ENCODE data around the gene PPP3CB.
A peak's percentile ranks its signal among the peaks of the same experiment; 100 is the strongest.
"Not testable (repeated sequence)": the region's sequence is repeated elsewhere in the genome, so short reads cannot be mapped to it uniquely, and the experiment has no call there.

Gene PPP3CB

GRCh38 chr10:73408978-73409521 lies 86.8 kb downstream of the PPP3CB start:
- DNase-seq (ENCODE audit: insufficient read length, low spot score) (no peak), FAIRE-seq (no peak)
- no peak for TF ChIP-seq PAX5 (IDR thresholded peaks at IDR 0.05; ENCODE audit: insufficient read depth, low read length, severe bottlenecking)
- TF ChIP-seq POLR2A (IDR thresholded peaks at IDR 0.05; ENCODE audit: low read depth, low read length) = no peak
- TF ChIP-seq SPI1 (IDR thresholded peaks at IDR 0.05; ENCODE audit: low read depth, low read length) = peak; percentile 52

- TF ChIP-seq POLR2A (IDR thresholded peaks at IDR 0.05; ENCODE audit: low read depth, low read length) (no peak), PAX5 (IDR thresholded peaks at IDR 0.05; ENCODE audit: insufficient read depth, low read length, severe bottlenecking) (no peak), POLR2AphosphoS5 (IDR thresholded peaks at IDR 0.05; ENCODE audit: low read depth, low read length) (no peak), TAF1 (IDR thresholded peaks at IDR 0.05; ENCODE audit: low read depth, low read length) (no peak), SPI1 (IDR thresholded peaks at IDR 0.05; ENCODE audit: low read depth, low read length) (no peak), POU2F2 (IDR thresholded peaks at IDR 0.05; ENCODE audit: low read depth, low read length) (no peak)
- no peak for DNase-seq (ENCODE audit: insufficient read length, low spot score)
- no peak for FAIRE-seq
Observed at GRCh38 chr10:73408061-73408460, 87.8 kb downstream of the PPP3CB start.

- no peak for TF ChIP-seq POU2F2 (IDR thresholded peaks at IDR 0.05; ENCODE audit: low read depth, low read length)
- no peak for TF ChIP-seq POLR2A (IDR thresholded peaks at IDR 0.05; ENCODE audit: low read depth, low read length)
- TF ChIP-seq POLR2AphosphoS5 (IDR thresholded peaks at IDR 0.05; ENCODE audit: low read depth, low read length) = no peak
- no peak for TF ChIP-seq TAF1 (IDR thresholded peaks at IDR 0.05; ENCODE audit: low read depth, low read length)
- no peak for TF ChIP-seq PAX5 (IDR thresholded peaks at IDR 0.05; ENCODE audit: insufficient read depth, low read length, severe bottlenecking)
- no peak for TF ChIP-seq SPI1 (IDR thresholded peaks at IDR 0.05; ENCODE audit: low read depth, low read length)
- no peak for FAIRE-seq
- no peak for DNase-seq (ENCODE audit: insufficient read length, low spot score)
Observed at GRCh38 chr10:73407495-73407894, 88.3 kb downstream of the PPP3CB start.

DNA sequence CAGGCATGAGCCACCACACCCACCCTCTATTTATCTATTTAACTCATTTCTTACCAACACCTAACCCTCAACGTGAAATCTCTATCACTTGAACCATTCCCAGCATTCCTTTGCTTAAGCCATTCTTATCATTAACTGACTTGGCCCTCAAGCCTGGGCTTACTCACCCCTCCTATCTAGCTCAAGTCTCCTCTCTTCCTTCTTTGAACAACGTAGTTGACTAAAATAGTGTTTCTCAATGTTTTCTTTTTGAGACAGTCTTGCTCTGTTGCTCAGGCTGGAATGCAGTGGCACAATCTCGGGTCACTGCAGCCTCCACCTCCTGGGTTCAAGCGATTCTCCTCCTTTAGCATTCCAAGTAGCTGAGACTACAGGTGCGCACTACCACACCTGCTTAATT lies 89.0 kb downstream of the PPP3CB start:
- DNase-seq (ENCODE audit: insufficient read length, low spot score) = no peak
- TF ChIP-seq SPI1 (IDR thresholded peaks at IDR 0.05; ENCODE audit: low read depth, low read length) (no peak), TAF1 (IDR thresholded peaks at IDR 0.05; ENCODE audit: low read depth, low read length) (no peak), POU2F2 (IDR thresholded peaks at IDR 0.05; ENCODE audit: low read depth, low read length) (no peak), POLR2A (IDR thresholded peaks at IDR 0.05; ENCODE audit: low read depth, low read length) (no peak), POLR2AphosphoS5 (IDR thresholded peaks at IDR 0.05; ENCODE audit: low read depth, low read length) (no peak), PAX5 (IDR thresholded peaks at IDR 0.05; ENCODE audit: insufficient read depth, low read length, severe bottlenecking) (no peak)
- FAIRE-seq = no peak

- TF ChIP-seq POLR2A (IDR thresholded peaks at IDR 0.05; ENCODE audit: low read depth, low read length) = no peak
- TF ChIP-seq SPI1 (IDR thresholded peaks at IDR 0.05; ENCODE audit: low read depth, low read length) = no peak
- TF ChIP-seq POU2F2 (IDR thresholded peaks at IDR 0.05; ENCODE audit: low read depth, low read length) = no peak
- no peak for TF ChIP-seq POLR2AphosphoS5 (IDR thresholded peaks at IDR 0.05; ENCODE audit: low read depth, low read length)
- no peak for TF ChIP-seq PAX5 (IDR thresholded peaks at IDR 0.05; ENCODE audit: insufficient read depth, low read length, severe bottlenecking)
- no peak for TF ChIP-seq TAF1 (IDR thresholded peaks at IDR 0.05; ENCODE audit: low read depth, low read length)
- DNase-seq (ENCODE audit: insufficient read length, low spot score) = no peak
- FAIRE-seq = peak; percentile 5
Observed at GRCh38 chr10:73405556-73405955, 90.3 kb downstream of the PPP3CB start.

- FAIRE-seq (no peak), DNase-seq (ENCODE audit: insufficient read length, low spot score) (no peak)
- no peak for TF ChIP-seq TAF1 (IDR thresholded peaks at IDR 0.05; ENCODE audit: low read depth, low read length)
- TF ChIP-seq POU2F2 (IDR thresholded peaks at IDR 0.05; ENCODE audit: low read depth, low read length) = no peak
- no peak for TF ChIP-seq POLR2A (IDR thresholded peaks at IDR 0.05; ENCODE audit: low read depth, low read length)
- no peak for TF ChIP-seq SPI1 (IDR thresholded peaks at IDR 0.05; ENCODE audit: low read depth, low read length)
- TF ChIP-seq POLR2AphosphoS5 (IDR thresholded peaks at IDR 0.05; ENCODE audit: low read depth, low read length) = no peak
- no peak for TF ChIP-seq PAX5 (IDR thresholded peaks at IDR 0.05; ENCODE audit: insufficient read depth, low read length, severe bottlenecking)
Observed at GRCh38 chr10:73404690-73405089, 91.1 kb downstream of the PPP3CB start.

GRCh38 chr10:73401636-73402035 lies 94.2 kb downstream of the PPP3CB start:
- TF ChIP-seq POLR2A (IDR thresholded peaks at IDR 0.05; ENCODE audit: low read depth, low read length) = no peak
- TF ChIP-seq SPI1 (IDR thresholded peaks at IDR 0.05; ENCODE audit: low read depth, low read length) = no peak
- TF ChIP-seq PAX5 (IDR thresholded peaks at IDR 0.05; ENCODE audit: insufficient read depth, low read length, severe bottlenecking) = no peak
- TF ChIP-seq TAF1 (IDR thresholded peaks at IDR 0.05; ENCODE audit: low read depth, low read length) = no peak
- no peak for TF ChIP-seq POU2F2 (IDR thresholded peaks at IDR 0.05; ENCODE audit: low read depth, low read length)
- no peak for TF ChIP-seq POLR2AphosphoS5 (IDR thresholded peaks at IDR 0.05; ENCODE audit: low read depth, low read length)
- no peak for FAIRE-seq
- no peak for DNase-seq (ENCODE audit: insufficient read length, low spot score)

- FAIRE-seq (no peak), DNase-seq (ENCODE audit: insufficient read length, low spot score) (no peak)
- no peak for TF ChIP-seq POLR2AphosphoS5 (IDR thresholded peaks at IDR 0.05; ENCODE audit: low read depth, low read length)
- TF ChIP-seq POU2F2 (IDR thresholded peaks at IDR 0.05; ENCODE audit: low read depth, low read length) = no peak
- no peak for TF ChIP-seq TAF1 (IDR thresholded peaks at IDR 0.05; ENCODE audit: low read depth, low read length)
- no peak for TF ChIP-seq SPI1 (IDR thresholded peaks at IDR 0.05; ENCODE audit: low read depth, low read length)
- no peak for TF ChIP-seq PAX5 (IDR thresholded peaks at IDR 0.05; ENCODE audit: insufficient read depth, low read length, severe bottlenecking)
- no peak for TF ChIP-seq POLR2A (IDR thresholded peaks at IDR 0.05; ENCODE audit: low read depth, low read length)
Observed at GRCh38 chr10:73399063-73399462, 96.8 kb downstream of the PPP3CB start.

DNA sequence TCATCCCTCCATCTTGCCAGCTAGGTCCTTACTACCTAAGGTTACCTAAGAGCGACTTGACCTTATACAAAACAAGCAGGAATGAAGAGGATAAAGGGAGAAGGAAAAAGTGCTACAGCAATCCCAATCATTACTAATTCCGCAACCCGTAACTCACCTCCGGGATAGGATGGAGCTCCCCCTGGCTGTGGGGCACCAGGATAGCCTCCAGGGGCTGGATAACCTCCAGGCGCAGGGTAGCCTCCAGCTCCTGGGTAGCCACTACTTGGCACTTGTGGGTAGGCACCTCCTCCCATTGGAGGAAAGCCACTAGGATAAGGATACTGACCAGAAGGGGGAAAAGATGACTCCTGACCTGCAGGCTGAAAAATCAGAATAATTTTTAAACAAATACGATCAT lies 97.8 kb downstream of the PPP3CB start:
- FAIRE-seq (no peak), DNase-seq (ENCODE audit: insufficient read length, low spot score) (no peak)
- TF ChIP-seq POLR2AphosphoS5 (IDR thresholded peaks at IDR 0.05; ENCODE audit: low read depth, low read length) (no peak), POLR2A (IDR thresholded peaks at IDR 0.05; ENCODE audit: low read depth, low read length) (no peak), TAF1 (IDR thresholded peaks at IDR 0.05; ENCODE audit: low read depth, low read length) (no peak), PAX5 (IDR thresholded peaks at IDR 0.05; ENCODE audit: insufficient read depth, low read length, severe bottlenecking) (no peak), SPI1 (IDR thresholded peaks at IDR 0.05; ENCODE audit: low read depth, low read length) (no peak), POU2F2 (IDR thresholded peaks at IDR 0.05; ENCODE audit: low read depth, low read length) (no peak)

DNA sequence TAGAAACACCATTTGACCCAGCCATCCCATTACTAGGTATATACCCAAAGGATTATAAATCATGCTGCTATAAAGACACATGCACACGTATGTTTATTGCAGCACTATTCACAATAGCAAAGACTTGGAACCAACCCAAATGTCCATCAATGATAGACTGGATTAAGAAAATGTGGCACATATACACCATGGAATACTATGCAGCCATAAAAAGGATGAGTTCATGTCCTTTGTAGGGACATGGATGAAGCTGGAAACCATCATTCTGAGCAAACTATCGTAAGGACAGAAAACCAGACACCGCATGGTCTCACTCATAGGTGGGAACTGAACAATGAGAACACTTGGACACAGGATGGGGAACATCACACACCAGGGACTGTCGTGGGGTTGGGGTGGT lies 101.5 kb downstream of the PPP3CB start:
- not testable (repeated sequence) for DNase-seq (ENCODE audit: insufficient read length, low spot score); FAIRE-seq
